Activated T-cell treated with anti-CD3 and anti-CD28 coated beads for 4 hours (primary cell): Measurements from ENCODE around the gene WDPCP.
A peak's percentile ranks its signal among the peaks of the same experiment; 100 is the strongest.
"Not testable (repeated sequence)": the region's sequence is repeated elsewhere in the genome, so short reads cannot be mapped to it uniquely, and the experiment has no call there.

ENCODE experiments used
- DNase-seq: peaks from one replicate; pipeline ENCODE4 v3.0.0-alpha.2; 2020

Gene WDPCP

GRCh38 chr2:63588385-63589147, at the start of gene WDPCP, which contains the start of gene MDH1:
TSS of gene WDPCP (minus strand) at chr2:63588477. CDS start at chr2:63588271, 206 bp downstream.
TSS of gene MDH1 (plus strand) at chr2:63588963. CDS start at chr2:63589044, 81 bp downstream.
- peak; percentile 84 for DNase-seq

DNA sequence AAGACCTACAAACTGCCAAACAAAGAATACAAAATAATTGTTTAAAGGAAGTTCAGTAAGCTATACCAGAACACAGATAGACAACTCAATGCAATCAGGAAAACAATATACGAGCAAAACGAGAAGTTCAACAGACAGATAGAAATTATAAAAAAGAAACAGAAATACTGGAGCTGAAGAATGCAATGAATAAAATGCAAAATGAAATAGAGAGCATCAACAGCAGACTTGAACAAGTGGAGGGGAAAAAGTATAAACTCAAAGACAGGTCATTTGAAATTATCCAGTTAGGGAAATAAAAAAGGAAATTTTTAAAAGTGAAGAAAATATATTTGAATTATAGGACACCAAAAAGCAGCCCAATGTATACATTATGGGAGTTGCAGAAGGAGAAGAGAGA, 44.1 kb upstream of the WDPCP start:
- DNase-seq: no peak

GRCh38 chr2:63631501-63631900, 43.2 kb upstream of the WDPCP start:
- no peak for DNase-seq

GRCh38 chr2:63628403-63628942, 40.2 kb upstream of the WDPCP start:
- DNase-seq: no peak

- no peak for DNase-seq
Observed at GRCh38 chr2:63627866-63628265, 39.6 kb upstream of the WDPCP start.

DNA sequence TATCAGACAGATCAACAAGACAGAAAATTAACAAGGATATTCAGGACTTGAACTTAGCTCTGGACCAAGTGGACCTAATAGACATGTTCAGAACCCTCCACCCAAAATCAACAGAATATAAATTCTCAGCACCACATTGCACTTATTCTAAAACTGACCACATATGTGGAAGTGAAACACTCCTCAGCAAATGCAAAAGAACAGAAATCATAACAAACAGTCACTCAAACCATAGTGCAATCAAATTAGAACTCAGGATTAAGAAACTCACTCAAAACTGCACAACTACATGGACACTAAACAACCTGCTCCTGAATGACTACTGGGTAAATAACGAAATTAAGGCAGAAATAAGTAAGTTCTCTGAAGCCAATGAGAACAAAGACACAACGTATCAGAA, 35.5 kb upstream of the WDPCP start:
- DNase-seq: not testable (repeated sequence)

GRCh38 chr2:63622751-63623150, 34.5 kb upstream of the WDPCP start:
- no peak for DNase-seq

DNA sequence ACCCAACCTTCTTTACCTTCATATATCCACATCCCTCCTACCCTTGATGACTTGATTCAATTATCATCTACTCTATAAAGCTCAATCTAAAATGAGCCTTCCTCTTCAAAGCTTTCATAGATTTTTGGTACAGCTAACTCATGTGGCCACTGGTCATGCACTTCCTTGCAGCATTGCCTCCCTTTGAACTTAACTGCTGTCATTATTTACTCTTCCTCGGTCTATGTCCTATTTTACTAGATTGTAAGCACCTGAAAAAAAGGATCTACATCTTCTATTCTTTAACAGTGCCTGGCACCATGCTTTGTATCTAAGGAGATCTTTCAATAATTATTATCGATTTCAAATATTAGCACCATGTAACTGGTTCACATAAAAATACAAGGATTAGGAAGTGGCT, 31.1 kb upstream of the WDPCP start:
- no peak for DNase-seq

- DNase-seq: no peak
Observed at GRCh38 chr2:63617366-63617765, 29.1 kb upstream of the WDPCP start.

DNA sequence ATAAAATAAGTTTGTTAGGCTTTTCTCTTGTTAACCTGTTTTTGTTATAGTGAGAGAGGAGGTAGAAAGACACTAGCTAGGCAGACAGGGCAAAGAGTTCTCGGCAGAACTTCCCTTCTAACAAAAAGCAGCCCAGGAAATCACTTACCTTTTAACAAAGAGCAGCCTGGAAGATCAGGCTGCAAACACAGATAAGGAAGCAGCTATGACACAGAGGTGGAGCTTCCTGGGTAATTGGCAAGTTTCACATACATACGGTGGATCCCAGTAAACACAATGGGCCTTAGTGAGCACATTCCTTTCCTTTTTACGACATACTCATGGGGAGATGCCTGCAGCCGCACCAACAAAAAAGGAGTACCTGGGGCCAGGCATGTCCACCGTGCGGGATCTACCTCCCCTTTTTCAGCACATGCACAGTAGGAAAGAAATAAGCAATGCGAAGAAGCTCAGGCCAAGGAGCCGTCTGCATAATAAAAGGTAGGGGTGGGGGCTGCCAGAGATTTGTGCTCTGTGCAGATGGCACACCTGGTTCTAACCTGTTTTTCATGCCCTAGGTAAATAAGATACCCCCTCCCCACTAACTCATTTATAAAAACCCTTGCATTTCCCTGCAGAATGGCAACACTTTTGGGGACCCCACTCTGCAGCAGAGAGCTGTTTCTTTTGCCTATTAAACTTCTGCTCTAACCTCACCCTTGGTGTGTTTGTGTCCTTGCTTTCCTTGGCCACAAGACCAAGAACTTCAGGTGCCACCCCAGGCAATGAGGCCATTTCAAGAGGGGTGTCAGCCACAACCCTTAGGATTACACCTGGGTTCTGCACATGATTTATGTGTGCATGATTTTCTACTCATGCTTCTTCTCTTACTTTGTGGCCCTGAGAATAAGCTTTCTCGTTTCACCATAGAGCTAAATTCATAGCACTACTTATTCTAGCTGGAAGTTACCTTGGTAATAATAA, 27.0 kb upstream of the WDPCP start:
- no peak for DNase-seq

- no peak for DNase-seq
Observed at GRCh38 chr2:63614448-63614968, 26.2 kb upstream of the WDPCP start.

- no peak for DNase-seq
Observed at GRCh38 chr2:63613391-63613901, 25.2 kb upstream of the WDPCP start.

GRCh38 chr2:63610525-63610924, 22.2 kb upstream of the WDPCP start:
- DNase-seq: no peak

GRCh38 chr2:63608865-63609264, 20.6 kb upstream of the WDPCP start:
- DNase-seq: not testable (repeated sequence)

DNA sequence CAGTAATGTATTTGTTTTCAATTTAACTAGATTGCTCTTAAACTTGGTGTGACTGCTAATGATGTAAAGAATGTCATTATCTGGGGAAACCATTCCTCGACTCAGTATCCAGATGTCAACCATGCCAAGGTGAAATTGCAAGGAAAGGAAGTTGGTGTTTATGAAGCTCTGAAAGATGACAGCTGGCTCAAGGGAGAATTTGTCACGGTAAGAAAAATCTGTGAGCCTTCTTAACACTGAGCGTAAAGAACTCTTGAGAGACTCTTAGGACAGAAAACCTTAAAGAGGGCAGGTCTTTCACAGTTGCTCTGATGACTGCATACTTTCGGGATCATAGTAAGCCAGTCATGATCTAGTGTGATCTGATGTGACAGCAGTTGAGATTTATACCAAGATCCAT, 16.4 kb upstream of the WDPCP start:
- DNase-seq: no peak

DNA sequence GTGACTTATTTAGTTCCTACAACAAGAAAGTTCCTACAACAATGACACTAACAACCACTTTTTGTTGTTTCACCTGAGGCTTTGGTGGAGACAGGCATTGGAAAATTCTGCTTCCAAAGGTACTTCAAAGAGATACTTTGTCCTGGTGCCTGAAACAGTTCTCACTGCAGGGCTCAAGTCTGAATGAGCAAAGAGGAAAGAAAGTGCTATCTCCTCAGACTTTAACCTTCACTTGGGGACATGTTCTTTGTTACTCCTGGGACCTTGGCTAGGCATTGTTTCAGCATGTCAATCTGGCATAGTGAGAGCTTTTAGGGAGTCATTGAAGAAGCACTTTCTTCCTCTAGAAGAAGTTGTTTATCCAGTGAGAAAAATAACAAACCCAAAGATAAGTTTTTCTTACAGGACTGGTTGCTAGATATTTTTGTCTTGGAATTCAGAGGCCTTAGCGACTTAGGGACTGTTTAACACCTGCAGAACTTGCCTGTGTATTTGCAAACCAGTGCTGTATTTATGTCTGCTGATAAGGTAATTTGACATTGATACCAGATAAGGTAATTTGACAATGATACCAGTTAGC, 12.7 kb upstream of the WDPCP start:
- DNase-seq: no peak

DNA sequence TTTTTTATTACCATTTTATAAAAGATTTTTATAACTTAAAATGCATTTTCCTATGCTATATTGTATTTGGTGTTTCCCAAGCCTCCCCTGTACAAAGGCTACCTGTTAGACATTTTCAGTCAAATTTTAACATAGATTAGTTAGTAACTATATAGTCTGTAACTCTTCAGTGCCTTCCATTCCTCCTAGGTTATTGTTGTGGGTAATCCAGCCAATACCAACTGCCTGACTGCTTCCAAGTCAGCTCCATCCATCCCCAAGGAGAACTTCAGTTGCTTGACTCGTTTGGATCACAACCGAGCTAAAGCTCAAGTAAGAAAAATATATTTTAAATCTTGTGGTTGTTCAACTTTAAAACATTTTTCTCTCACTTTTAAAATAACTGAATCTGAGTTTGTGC, 10.7 kb upstream of the WDPCP start:
- DNase-seq: no peak

DNA sequence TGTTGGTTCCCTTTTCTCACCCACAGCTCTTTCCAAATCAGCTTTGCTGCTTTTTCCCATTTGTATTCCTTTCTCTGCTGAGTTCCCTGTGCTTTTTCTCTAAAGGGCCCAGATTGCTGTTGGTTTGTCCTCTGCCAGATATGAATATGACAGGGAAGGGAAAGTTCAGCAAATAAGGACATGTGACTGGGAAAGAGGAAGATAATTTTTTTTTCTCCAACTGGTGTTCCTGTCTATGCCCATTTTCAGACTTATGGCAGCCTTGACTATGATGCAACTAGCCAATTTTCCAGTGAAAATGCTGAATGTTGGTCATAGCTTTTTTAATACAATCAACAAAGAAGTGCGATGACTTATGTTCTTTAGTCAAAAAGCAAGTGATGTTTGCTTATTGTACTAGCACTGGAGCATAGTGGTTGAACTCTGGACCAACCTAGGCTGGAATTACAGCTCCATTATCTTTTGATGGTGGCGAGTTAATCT, 8.2 kb upstream of the WDPCP start:
- no peak for DNase-seq

- no peak for DNase-seq
Observed at GRCh38 chr2:63594660-63595059, 6.4 kb upstream of the WDPCP start.

DNA sequence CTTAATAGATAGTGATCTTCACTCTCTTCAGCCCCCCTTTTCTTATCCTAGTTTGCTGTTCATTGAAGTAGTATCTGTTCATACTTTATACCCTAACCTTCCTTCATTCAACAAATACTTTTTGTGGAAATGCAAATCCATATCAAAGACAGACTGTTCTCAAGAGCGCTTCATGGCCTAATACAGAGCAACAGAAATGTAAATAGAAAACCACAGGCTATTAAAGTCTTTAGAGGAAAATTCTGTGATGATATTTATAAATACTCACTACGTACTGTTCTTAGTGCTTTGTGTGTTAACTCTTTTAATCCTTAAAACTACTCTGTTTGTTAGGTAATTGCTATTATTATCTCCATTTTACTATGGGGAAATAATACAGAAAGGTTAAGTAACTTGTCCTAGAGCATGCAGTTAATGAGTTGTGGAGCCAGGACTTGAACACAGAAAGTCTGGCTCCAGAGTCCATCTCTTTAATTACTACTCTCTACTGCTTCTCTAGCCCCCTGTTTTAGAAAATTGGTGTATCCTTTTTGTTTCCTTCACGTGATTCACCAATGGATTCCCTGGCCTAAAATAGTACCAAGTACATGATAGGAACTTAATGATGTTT, 3.4 kb upstream of the WDPCP start:
- DNase-seq: no peak

DNA sequence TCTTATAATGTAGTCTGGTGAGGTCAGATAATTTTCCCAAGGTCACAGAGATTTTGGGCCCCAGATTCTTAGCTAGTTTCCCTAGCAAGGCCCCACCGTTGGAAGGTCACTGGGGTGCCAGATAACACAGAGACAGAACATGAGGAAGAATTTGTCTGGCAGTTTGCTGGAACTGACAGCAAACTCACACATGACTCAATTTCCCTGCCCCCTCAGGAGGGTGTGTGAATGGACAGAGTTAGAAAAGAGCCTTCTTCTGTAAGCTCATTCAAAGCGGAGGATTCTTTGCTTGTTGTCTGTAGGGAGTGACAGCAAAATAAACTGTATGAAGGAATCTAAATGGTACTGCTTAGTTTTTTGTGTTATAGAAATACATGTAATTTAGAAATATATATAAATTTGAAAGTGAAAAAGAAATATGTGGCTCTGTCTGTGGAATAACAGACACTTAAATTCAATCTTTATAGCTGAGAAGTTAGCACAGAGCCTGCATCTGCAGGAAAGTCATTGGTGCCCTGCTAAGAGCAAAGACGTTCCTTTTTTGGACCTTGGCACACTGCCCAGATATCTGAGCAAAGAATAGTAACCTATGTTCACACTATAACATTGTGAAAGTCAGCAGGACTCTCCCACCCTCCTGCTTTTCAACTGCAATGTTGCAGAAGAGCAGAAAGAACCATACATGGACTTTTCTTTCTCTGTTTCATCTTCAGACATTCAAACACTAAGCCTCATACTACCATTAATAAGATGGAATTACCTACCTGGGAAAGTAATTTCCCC, 2.5 kb upstream of the WDPCP start:
- DNase-seq: no peak
